NCI-H345 (cell line): ENCODE measurements around the gene FKBP7.
"Not testable (repeated sequence)": the region's sequence is repeated elsewhere in the genome, so short reads cannot be mapped to it uniquely, and the experiment has no call there.

Experiments
- DNase-seq: peaks from one replicate; lab custom pipeline; 2025; lab: John Stamatoyannopoulos, UW

The FKBP7 gene

DNA sequence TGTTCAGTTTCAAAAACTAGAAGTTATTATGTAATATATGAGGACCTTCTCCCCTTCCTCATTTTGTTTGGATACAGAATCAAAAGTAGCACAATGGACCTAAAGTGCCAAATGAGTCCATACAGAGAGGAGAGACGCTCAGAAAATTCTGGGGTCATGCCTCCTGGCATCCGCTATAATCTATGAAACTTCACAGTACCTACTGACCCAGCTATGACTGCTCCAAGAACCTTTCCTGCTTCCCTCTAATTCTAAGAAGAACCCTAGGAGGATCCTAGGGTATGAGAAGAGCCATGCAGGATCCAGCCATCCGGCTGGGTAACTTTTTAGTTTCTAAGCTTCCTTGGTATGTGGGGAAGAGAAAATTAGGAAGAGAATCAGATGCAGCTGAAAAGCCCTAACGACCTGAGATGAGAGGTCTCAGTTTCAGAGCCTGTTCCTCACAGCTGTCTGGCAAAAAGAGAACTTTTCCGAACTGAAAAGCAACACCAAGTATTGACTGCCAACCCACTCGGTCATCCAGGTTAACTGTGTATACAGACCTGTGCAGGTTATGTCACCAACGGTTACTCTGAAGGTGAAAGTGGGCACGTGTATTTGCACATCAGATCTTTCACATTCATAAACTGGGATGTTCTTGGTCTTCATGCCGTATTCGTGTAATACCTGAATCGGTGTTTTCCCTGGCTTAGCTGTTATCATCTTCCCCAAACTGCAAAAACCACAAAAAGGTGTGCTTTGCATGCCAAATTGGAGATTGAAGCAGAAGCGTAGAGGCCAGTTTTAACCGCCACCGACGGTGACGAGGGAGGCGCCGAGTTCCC is 28.5 kb downstream of the FKBP7 start:
- DNase-seq, result no peak

DNA sequence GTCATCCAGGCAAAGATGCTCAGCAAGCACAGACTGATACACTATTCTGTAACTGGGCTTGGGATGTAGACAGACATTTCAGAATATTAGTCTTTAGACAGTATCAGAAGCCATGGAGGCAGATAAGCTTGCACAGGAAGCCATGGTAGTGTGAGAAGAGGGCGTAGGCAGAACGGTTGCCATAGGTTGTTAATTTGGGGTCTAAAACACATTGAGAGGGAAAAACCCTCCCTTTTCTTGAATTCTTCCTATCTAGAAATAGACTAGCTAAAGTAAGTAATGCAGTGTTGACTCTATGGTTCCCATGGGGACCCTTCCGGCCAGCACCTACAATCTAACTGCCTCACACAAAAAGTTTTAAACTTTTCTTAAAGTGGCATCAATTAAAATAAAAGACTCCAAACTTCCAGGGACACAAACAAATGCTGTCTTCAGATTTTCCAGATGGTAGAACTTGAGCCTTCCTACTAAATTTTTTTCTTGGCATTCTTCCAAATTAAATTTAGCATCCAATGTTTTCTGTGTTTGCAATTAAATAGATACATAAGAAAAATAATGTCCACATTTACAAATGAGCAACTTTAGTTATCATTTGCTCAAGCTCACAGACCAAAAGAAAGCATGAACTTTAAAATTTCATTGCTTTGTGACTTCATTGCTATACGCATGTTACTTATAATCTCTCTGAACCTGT is 29.3 kb downstream of the FKBP7 start:
- no peak for DNase-seq

DNA sequence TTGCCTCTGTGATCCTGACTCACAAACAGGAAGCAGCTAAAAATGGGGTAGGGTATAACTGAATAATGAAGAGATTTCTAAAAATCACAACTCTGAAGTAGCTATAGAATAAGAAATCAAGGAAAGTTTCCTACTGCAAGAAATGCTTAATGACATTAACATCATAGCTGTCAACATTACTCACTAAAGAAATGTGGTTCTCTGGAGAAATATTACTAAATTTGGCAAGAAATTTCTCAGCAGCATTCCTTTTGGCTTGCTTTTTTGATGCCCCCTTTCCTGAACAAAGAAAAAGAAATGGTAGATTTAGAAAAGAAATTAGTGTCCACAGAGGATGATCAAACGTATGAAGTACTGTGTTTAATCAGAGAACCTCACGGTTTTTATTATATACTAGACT is 37.0 kb downstream of the FKBP7 start:
- no peak for DNase-seq

DNA sequence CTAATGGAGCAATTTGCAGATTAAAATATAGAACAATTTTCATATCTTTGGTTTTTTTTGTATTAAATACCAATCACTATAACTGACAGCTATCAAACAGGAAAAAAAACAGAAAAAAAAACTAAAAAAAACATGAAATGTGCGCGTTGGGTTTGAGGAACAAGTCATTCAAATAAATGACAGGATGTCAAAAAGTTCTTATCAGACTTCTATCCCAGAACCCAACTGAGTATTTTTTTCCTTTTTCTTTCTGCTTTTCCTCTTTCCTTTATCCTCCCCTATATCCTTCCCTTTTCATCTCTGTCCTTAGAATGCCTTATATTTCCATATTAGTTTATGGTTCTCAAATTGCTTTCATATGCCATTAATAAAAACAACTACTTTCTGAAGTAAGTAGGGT is 41.7 kb downstream of the FKBP7 start:
- no peak for DNase-seq

DNA sequence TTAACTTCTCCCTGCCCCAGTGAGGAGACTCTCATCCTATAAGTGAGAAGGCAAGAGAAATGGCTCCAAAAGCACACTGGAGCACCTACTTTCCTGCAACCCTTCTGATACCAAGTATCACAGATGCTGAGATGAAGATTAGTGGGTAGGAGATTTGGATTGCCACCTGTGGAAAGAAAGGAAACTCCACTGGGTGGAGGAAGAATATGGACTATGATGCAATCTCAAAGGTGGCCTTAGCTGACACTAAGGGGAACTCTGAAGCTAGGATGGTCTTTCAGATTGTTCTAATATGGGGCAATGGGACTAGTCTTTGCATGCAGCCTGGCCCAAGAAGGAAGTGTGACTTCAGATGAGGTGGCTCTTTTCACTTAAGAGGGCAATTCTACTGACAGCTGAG is 49.1 kb downstream of the FKBP7 start:
- no peak for DNase-seq

DNA sequence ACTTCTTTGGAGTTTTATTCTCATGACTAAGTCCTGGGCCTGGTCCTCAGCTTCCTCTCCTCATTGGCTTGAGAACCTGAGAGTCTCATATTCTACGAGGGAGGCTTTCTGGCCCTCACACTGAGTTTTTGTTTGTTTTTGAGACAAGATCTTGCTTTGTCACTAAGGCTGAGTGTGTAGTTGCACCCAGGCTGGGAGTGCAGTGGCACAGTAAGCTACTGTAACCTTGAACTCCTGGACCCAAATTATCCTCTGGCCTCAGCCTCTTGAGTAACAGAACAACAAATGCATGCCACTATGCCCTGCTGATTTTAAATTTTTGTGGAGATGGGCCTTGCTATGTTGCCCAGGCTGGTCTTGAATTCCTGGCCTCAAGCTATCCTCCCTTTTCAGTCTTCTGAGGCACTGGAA is 50.0 kb downstream of the FKBP7 start:
- DNase-seq, result no peak

DNA sequence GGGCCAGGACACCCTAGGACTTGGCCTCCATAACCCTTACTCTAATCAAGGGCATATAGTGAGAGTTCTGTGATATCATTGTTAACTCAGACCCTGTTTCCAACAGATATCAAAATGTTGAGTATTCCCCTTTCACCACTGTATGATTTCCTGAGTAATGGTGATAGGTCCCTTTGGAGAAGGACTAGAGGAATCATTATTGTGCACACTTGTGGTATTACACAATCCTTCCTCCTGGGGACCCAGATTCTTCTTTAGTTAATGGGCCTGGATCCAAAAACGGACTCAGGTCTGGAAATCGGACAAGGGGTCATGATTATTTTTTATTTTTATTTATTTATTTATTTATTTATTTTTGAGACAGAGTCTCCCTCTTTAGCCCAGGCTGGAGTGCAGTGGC is 50.9 kb downstream of the FKBP7 start:
- no peak for DNase-seq

DNA sequence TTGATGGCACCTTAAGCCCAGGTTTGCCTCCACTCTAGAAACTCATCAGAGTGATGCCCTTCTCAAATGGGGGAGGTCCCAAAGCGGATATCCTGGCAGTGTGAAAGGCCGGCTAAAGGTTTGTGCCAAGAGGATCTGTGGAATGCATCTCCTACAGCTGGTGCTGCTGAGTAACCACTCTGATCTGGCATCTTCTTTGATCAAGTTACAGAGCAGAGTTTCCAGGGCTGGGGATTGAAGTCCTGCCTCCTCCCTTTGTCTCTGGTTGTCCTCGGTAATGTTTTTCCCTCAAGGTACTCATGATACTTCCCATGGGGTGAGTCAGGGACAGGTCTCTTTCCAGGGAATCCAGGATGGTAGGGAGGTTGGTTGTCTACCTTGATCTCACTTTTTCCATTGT is 52.0 kb downstream of the FKBP7 start:
- DNase-seq, result no peak

DNA sequence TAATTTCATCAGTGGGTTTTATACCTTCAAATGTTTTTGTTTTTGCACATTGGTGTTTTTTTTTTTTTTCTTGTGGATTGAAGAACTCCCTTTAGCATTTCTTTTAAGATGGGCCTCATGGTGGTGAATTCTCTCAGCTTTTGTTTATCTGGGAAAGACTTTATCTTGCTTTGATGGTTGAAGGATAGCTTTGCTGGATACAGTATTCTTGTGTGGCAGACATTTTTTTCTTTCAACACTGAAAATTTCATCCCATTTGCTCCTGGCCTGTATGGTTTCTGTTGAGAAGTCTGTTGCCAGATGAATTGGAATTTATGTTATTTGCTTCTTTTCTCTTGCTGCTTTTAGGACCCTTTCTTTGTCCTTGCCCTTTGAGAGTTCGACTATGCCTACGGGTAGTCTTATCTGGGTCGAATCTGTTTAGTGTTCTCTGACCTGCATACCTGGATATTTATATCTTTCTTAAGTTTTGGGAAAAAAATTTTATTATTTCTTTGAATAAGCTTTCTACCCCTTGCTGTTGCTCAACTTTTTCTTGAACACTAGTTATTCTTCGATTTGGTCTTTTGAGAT is 53.1 kb downstream of the FKBP7 start:
- DNase-seq, result no peak

DNA sequence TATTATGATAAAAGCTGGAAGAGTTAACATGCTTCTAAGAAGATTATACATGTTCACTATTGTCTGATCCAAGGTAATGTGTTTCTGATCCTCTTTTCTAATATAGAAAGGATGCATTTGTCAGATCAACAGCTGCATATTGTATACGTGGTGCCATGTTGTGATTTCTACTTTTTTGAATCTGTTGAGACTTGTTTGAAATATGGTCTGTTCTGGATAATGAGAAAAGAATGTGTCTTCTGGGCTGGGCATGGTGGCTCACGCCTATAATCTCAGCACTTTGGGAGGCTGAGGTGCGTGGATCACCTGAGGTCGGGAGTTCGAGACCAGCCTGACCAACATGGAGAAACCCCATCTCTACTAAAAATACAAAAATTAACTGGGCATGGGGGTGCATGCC is 54.7 kb downstream of the FKBP7 start:
- DNase-seq, result not testable (repeated sequence)

DNA sequence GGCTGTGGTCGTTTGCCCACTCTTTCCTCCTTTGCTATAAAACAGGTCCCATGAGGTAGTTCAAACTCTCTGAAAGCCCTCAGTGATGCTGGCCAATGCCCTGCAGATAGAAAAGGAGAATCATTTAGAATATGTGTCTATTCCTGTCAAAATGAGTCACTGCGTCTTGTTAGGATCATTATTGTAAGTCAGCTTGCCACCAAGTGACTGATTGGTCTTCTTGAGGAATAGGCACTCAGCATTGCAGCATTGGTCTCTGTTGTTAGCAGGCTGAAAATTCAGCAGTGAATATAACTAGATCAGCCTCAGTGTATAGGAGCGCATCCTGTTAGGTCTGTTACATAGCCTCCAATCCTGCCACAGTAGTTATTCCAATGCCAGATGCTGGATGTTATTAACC is 56.3 kb downstream of the FKBP7 start:
- no peak for DNase-seq

DNA sequence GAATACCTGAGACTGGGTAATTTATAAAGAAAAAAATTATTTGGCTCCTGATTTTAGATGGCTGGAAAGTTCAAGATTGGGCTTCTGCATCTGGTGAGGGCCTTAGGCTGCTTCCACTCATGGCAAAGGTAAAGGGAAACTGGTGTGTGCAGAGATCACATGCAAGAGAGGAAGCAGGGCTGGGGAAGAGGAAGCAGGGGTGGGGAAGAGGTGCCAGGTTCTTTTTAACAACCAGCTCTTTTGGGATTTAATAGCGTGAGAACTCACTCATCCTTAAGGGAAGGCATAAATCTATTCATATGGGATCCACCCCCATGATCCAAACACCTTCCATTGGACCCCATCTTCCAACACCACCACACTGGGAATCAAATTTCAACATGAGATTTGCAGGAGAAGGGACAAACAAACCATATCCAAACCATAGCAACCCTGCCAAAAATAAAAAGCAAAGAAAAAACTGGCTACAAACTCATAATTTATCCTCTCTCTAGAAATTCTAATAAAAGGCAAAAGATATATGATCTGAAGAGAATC is 57.9 kb downstream of the FKBP7 start:
- no peak for DNase-seq

DNA sequence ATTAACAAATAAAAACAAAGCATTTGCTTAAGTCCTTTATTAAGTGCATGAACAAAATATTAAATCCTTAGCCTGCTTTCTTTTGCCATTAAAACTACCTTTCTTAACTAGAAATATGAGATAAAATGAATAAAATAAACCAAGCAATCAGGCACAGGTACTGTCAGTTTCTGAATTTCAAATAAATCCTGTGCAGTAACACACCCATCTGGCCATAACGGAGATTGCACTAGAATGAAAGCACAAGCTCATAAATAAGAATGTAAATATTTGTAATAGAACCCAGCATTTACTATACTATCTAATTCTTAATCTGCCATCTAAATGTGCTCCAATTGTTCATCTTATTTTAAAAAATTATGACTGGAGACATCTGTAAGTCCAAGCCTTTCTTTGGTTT is 59.3 kb downstream of the FKBP7 start:
- peak; percentile 24 for DNase-seq

DNA sequence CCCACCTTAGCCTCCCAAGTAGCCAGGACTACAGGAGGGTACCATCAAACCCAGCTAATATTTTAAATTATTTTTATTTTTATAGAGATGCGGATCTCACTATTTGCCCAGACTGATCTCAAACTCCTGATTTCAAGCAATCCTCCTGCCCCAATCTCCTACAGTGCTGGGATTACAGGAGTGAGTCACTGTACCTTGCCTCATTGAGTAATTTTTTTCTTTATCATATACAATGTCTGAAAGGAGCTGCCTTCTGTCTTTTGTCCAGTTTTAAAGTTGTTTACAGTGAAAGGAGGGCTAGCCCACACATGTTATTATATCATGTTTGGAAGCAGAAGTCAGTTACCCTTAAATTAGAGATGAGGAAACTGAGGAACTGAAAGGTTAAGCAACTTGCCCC is 60.0 kb downstream of the FKBP7 start:
- no peak for DNase-seq

DNA sequence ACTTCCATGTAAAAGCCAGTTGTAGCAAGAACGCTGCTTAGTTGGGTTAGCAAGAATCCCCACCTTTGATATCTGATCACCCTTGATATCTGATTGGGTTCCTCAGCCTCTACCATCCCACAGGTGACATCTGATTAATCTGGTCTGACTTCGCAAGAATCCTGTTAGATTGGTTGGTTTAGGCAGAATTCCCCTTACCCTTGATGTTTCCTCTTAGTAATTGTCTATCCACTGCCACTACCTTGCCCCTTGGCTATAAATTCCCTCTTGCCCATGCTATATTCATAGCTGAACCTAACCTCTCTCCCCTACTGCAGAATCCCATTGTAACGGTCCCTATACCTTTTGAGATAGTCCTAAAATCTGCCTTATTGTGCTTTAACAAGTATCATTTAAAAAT is 60.5 kb downstream of the FKBP7 start:
- no peak for DNase-seq

DNA sequence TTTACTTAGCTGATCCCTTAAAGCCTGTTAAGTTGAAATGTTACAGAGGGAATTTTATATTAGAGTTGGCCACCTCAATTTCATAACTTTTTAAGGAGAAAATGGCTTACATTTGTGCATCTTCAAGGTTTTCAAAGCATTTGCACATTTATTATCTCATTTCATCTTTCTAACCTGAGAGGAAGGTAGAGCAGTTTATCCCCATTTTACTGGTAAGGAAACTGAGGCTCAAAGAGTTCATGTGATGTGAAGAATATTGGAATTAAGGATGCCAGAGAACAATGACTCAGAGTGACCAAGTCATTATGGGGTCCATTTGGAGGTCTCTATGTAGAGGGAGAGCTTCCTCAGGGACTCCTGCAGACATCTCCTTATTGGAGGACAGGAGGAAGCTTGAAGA is 62.4 kb downstream of the FKBP7 start:
- DNase-seq, result no peak

DNA sequence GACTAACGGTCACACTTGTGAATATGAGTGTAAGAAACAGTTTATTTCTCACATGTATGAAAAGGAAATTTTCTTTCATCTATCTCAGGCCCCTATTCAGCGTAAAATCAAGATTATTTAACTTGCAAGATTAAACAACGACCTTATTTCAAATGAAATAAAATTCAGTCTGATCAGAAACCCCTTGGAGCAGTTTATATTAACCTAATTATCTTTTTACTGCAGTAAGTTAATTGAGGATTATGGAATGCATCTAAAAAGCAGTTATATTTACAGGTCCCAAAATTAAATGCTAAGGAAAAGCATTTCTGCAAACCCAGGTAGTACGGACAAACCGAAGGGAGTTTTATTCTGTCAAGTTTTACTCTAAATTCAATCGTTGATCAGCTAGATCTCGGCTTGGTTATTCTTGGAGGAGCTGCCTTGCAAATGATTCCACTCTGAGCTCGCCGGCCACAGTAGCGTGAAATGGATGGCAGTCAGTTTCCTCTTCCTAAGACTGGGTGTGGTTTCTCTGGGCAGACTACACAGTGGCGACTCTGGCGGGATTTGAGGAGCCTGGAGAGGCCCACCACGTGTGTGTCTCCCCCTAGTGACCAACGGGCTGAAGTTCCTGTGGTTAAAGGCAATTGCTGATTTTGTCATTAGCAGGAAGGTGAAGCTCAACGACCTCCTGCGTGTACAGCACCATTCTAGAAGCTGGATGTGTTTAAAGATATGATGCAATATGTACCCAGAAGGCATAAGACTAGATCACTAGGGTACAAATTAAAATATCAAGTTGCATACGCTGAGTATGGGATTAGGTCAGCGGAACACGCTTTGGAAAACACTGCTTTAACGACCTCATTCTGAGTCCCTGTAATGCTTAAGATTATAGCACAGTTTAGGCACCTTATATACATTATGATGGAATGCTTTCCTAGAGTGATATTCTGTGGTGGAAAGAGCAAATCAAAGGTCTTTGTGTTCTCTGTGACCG is 63.8 kb downstream of the FKBP7 start:
- DNase-seq, result peak; percentile 97
